Keratinocyte (primary cell): ENCODE results near the gene SRP14. TPM values are rescaled to one million over a fixed set of nuclear protein-coding genes. Genes with fewer than 3 reads are reported as not detected.

Source experiments
- DNase-seq: peaks from one replicate; pipeline ENCODE4 v3.0.0-alpha.2; 2011; ENCODE audit warnings: low read depth, missing footprints, low spot score
- FAIRE-seq: peaks from 2 replicates; lab custom pipeline; 2011; peaks lifted over from hg19 to GRCh38; lab: Jason Lieb, UNC
- H2AFZ ChIP-seq: 2 replicates; pipeline ENCODE4 v1.6.0; 2012; ENCODE audit warnings: low read length, control low read depth, inconsistent platforms; ENCODE audit not compliant: control insufficient read depth
- H3K27ac ChIP-seq: 2 replicates; pipeline ENCODE4 v1.5.1; 2011; ENCODE audit warnings: low read length; ENCODE audit not compliant: control insufficient read depth, insufficient read depth
- H3K27me3 ChIP-seq: 3 replicates; pipeline ENCODE4 v1.6.0; 2011; ENCODE audit warnings: low read length; ENCODE audit not compliant: control insufficient read depth, insufficient read depth; ENCODE audit errors: extremely low read depth
- H3K36me3 ChIP-seq, 2 experiments: 2 replicates in 1 of 2; 3 replicates in 1 of 2; pipeline ENCODE4 v1.5.1; 2011; ENCODE audit warnings: low read length in 2 of 2, mild to moderate bottlenecking in 1 of 2; ENCODE audit not compliant: control insufficient read depth in 2 of 2, insufficient read depth in 2 of 2; ENCODE audit errors: extremely low read depth in 1 of 2
- H3K4me1 ChIP-seq: 3 replicates; pipeline ENCODE4 v1.5.1; 2011; ENCODE audit warnings: low read length; ENCODE audit not compliant: control insufficient read depth, insufficient read depth; ENCODE audit errors: extremely low read depth
- H3K4me2 ChIP-seq: 3 replicates; pipeline ENCODE4 v1.6.0; 2011; ENCODE audit warnings: low read depth, low read length; ENCODE audit not compliant: control insufficient read depth, insufficient read depth; ENCODE audit errors: extremely low read depth
- H3K4me3 ChIP-seq, 3 experiments: fragments of 200-600 bp in 1 of 3; sonication (generic) in 1 of 3; 2 replicates in 2 of 3; 3 replicates in 1 of 3; pipeline ENCODE4 v1.5.1; 2011 to 2016; ENCODE audit warnings: low read length in 3 of 3, mild to moderate bottlenecking in 3 of 3, control low read depth in 2 of 3, inconsistent platforms in 1 of 3, low read depth in 1 of 3, mixed read lengths in 1 of 3, mixed run types in 1 of 3, moderate library complexity in 1 of 3; ENCODE audit not compliant: control insufficient read depth in 2 of 3, insufficient read depth in 2 of 3; ENCODE audit errors: extremely low read depth in 1 of 3
- H3K79me2 ChIP-seq: 2 replicates; pipeline ENCODE4 v1.6.0; 2012; ENCODE audit warnings: low read length; ENCODE audit not compliant: control insufficient read depth, insufficient read depth
- H3K9ac ChIP-seq: 3 replicates; pipeline ENCODE4 v1.6.0; 2011; ENCODE audit warnings: low read length; ENCODE audit not compliant: control insufficient read depth, insufficient read depth; ENCODE audit errors: extremely low read depth
- H3K9me1 ChIP-seq: 3 replicates; pipeline ENCODE4 v1.6.0; 2011; ENCODE audit warnings: low read length; ENCODE audit not compliant: control insufficient read depth, insufficient read depth; ENCODE audit errors: extremely low read depth
- H3K9me3 ChIP-seq: 2 replicates; pipeline ENCODE4 v1.5.1; 2012; ENCODE audit warnings: low read depth, low read length; ENCODE audit not compliant: control insufficient read depth
- H4K20me1 ChIP-seq: 3 replicates; pipeline ENCODE4 v1.6.0; 2011; ENCODE audit warnings: low read length; ENCODE audit not compliant: control insufficient read depth, insufficient read depth; ENCODE audit errors: extremely low read depth
- CTCF ChIP-seq, 3 experiments: IDR thresholded peaks in 1 of 3; conservative IDR thresholded peaks in 1 of 3; optimal IDR thresholded peaks in 1 of 3; 2 replicates in 2 of 3; 3 replicates in 1 of 3; pipeline versions ENCODE3 to v1.5.1; 2011; ENCODE audit warnings: low read length in 3 of 3, mild to moderate bottlenecking in 3 of 3, moderate library complexity in 2 of 3, control low read depth in 1 of 3, inconsistent platforms in 1 of 3; ENCODE audit not compliant: insufficient read depth in 2 of 3; ENCODE audit errors: extremely low read depth in 1 of 3
- EZH2 ChIP-seq: IDR thresholded peaks from one replicate; pipeline ENCODE4 v1.6.1; 2012; ENCODE audit warnings: inconsistent platforms, mild to moderate bottlenecking, low read length, moderate library complexity
- dilution Hi-C: fragments of 300-500 bp; cut with MboI; formaldehyde crosslinking; loops from one replicate; pipeline ENCODE4 v1.7.0; 2020; ENCODE audit warnings: low sequenced_read_pairs; ENCODE audit not compliant: extremely low pct_ligation_motif_present
- polyA plus RNA-seq, 5 experiments: library from polyadenylated mRNA; depleted of rRNA in 3 of 5; stranded (reverse) in 3 of 5; stranded (forward) in 1 of 5; unstranded in 1 of 5; fragments of >200 nt; gene quantifications; 1 replicate in 1 of 5; 2 replicates in 3 of 5; 3 replicates in 1 of 5; pipeline versions ENCODE4 v1.2.1 to v1.2.3, GENCODE V29; 2011 to 2012; ENCODE audit warnings: missing spikeins in 2 of 5, low read depth in 1 of 5, low replicate concordance in 1 of 5

SRP14 gene
- polyA plus RNA-seq, 1 donor (not counting 4 experiments of a cell fraction or from before 2014, with no cell fraction given), result 407 TPM

GRCh38 chr15:40053079-40053830, 14.3 kb upstream of the SRP14 start:
- Histone ChIP-seq H4K20me1 (peaks cover 3% of the 10 kb centered on the region), H3K4me1 (peaks cover 22% of the 10 kb centered on the region), H3K27ac (no peak overlapping the region), H3K4me3 (no peak overlapping the region), H3K9ac (no peak overlapping the region), H3K9me1 (no peaks in the 10 kb centered on the region), H3K4me2 (no peak overlapping the region), H3K36me3 (no peaks in the 10 kb centered on the region), H3K27me3 (no peaks in the 10 kb centered on the region), H2AFZ (no peak overlapping the region), H3K9me3 (no peaks in the 10 kb centered on the region), H3K79me2 (no peaks in the 10 kb centered on the region)
- FAIRE-seq, result no peak
- no peak for DNase-seq
- dilution Hi-C loops, result no loop called here
- no peak for TF ChIP-seq EZH2
- TF ChIP-seq CTCF (optimal IDR thresholded peaks at IDR 0.05 in 1 of 3, IDR thresholded peaks at IDR 0.05 in 1 of 3, conservative IDR thresholded peaks at IDR 0.05 in 1 of 3; ENCODE audit: extremely low read depth in 1 of 3, insufficient read depth in 2 of 3, low read length in 3 of 3), result peak in 1 of 3 experiments; percentile 10

DNA sequence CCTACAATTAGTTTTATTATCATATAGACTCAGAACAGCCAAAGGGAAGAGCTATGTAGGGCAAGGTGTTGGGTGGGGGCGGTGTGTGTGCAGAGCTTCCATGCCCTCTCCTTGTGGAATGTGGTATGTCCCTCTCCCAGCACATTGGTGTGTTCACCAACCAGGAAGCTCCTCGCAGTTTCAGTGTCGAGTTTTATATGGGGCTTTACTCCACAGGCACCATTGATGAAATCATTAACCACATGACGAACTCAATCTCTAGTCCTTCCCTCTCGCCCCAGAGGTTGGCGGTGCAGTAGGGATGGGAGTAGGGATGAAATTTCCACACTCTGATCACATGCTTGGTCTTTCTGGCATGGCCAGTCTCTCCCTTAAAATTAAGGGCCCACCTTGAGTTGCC, 13.6 kb upstream of the SRP14 start:
- H3K27ac ChIP-seq, result no peak overlapping the region
- TF ChIP-seq CTCF (optimal IDR thresholded peaks at IDR 0.05 in 1 of 3, IDR thresholded peaks at IDR 0.05 in 1 of 3, conservative IDR thresholded peaks at IDR 0.05 in 1 of 3; ENCODE audit: extremely low read depth in 1 of 3, insufficient read depth in 2 of 3, low read length in 3 of 3) (no peak), EZH2 (no peak)
- no peaks in the 10 kb centered on the region for H3K79me2 ChIP-seq
- H3K9me3 ChIP-seq, result no peaks in the 10 kb centered on the region
- H3K9me1 ChIP-seq, result no peaks in the 10 kb centered on the region
- dilution Hi-C loops, result no loop called here
- peaks cover 3% of the 10 kb centered on the region for H4K20me1 ChIP-seq
- no peak overlapping the region for H3K9ac ChIP-seq
- H2AFZ ChIP-seq, result no peak overlapping the region
- no peaks in the 10 kb centered on the region for H3K27me3 ChIP-seq
- no peak overlapping the region for H3K4me3 ChIP-seq
- H3K4me2 ChIP-seq, result no peak overlapping the region
- H3K36me3 ChIP-seq, result no peaks in the 10 kb centered on the region
- no peak for FAIRE-seq
- DNase-seq, result no peak
- H3K4me1 ChIP-seq, result peaks cover 27% of the 10 kb centered on the region
